SU-DHL-6 (cell line): ENCODE results near the gene ATR.

Experiments
- H2AFZ ChIP-seq: fragments of 200-600 bp; sonication (generic); 2 replicates; pipeline ENCODE4 v1.6.1; 2014; ENCODE audit warnings: low read depth, mild to moderate bottlenecking, moderate library complexity, mixed read lengths, antibody characterized with exemption, low read length; ENCODE audit not compliant: severe bottlenecking
- H3F3A ChIP-seq: fragments of 200-600 bp; shearing (Covaris generic); 2 replicates; pipeline ENCODE4 v1.6.0; 2016; ENCODE audit warnings: antibody characterized with exemption, mild to moderate bottlenecking; ENCODE audit not compliant: insufficient read depth
- H3K27ac ChIP-seq: fragments of 200-600 bp; sonication (generic); 2 replicates; pipeline ENCODE4 v1.5.1; 2016; ENCODE audit warnings: low read depth, mild to moderate bottlenecking, low read length, moderate library complexity, mixed read lengths
- H3K27me3 ChIP-seq: fragments of 200-600 bp; sonication (generic), shearing (Covaris generic); 2 replicates; pipeline ENCODE4 v1.6.0; 2014; ENCODE audit warnings: mild to moderate bottlenecking, low read length
- H3K36me3 ChIP-seq: fragments of 200-600 bp; sonication (generic); 2 replicates; pipeline ENCODE4 v1.6.1; 2014; ENCODE audit warnings: mild to moderate bottlenecking, low read length, mixed read lengths
- H3K4me2 ChIP-seq: fragments of 300-600, 200-600 bp; shearing (Covaris generic), sonication (generic); 2 replicates; pipeline ENCODE4 v1.6.0; 2014; ENCODE audit warnings: low read length, low read depth, mild to moderate bottlenecking; ENCODE audit not compliant: poor library complexity, severe bottlenecking
- H3K4me3 ChIP-seq: fragments of 200-600 bp; sonication (generic); 2 replicates; pipeline ENCODE4 v1.5.1; 2014; ENCODE audit warnings: antibody characterized with exemption, low read length, mild to moderate bottlenecking, mixed read lengths; ENCODE audit not compliant: insufficient read depth, poor library complexity, severe bottlenecking
- H3K79me2 ChIP-seq: fragments of 200-600 bp; sonication (generic); 2 replicates; pipeline ENCODE4 v1.6.1; 2014; ENCODE audit warnings: mild to moderate bottlenecking, low read length, moderate library complexity; ENCODE audit not compliant: insufficient read depth
- H3K9ac ChIP-seq: fragments of 200-600 bp; sonication (generic); 2 replicates; pipeline ENCODE4 v1.7.0; 2014; ENCODE audit warnings: mild to moderate bottlenecking, low read length
- H3K9me2 ChIP-seq: fragments of 200-600 bp; sonication (generic); replicated peaks from 2 replicates; pipeline ENCODE4 v1.6.1; 2014; ENCODE audit warnings: low read length; ENCODE audit not compliant: insufficient read depth
- H3K9me3 ChIP-seq: fragments of 200-600 bp; sonication (generic); 2 replicates; pipeline ENCODE4 v1.6.1; 2014; ENCODE audit warnings: low read length, mixed read lengths; ENCODE audit not compliant: insufficient read depth
- H4K20me1 ChIP-seq: fragments of 200-600 bp; sonication (generic); 2 replicates; pipeline ENCODE4 v1.6.1; 2014; ENCODE audit warnings: low read depth, mild to moderate bottlenecking, antibody characterized with exemption, low read length, moderate library complexity, mixed read lengths
- CTCF ChIP-seq: fragments of 200-600 bp; sonication (generic); IDR thresholded peaks from one replicate; pipeline ENCODE4 v1.5.1; 2017; ENCODE audit warnings: antibody characterized with exemption, mild to moderate bottlenecking, low read length, moderate library complexity; ENCODE audit not compliant: insufficient read depth, poor library complexity, severe bottlenecking
- EZH2phosphoT487 ChIP-seq: fragments of 200-600 bp; sonication (generic), shearing (Covaris generic); conservative IDR thresholded peaks from 2 replicates; pipeline ENCODE4 v1.6.1; 2018; ENCODE audit warnings: mild to moderate bottlenecking, antibody characterized with exemption, low read length, moderate library complexity, mixed read lengths

The ATR gene

GRCh38 chr3:142468456-142468855 is 110.1 kb downstream of the ATR start:
- H3K27me3 ChIP-seq = no peaks in the 10 kb centered on the region
- no peak overlapping the region for H3K27ac ChIP-seq
- H3K79me2 ChIP-seq = no peaks in the 10 kb centered on the region
- peaks cover 4% of the 10 kb centered on the region; the same call in 1 of the 2 replicates for H3F3A ChIP-seq
- H3K4me2 ChIP-seq = no peak overlapping the region
- H3K9me3 ChIP-seq = no peaks in the 10 kb centered on the region
- no peaks in the 10 kb centered on the region for H3K9me2 ChIP-seq
- no peak overlapping the region for H3K9ac ChIP-seq
- TF ChIP-seq CTCF (no peak), EZH2phosphoT487 (no peak)
- H2AFZ ChIP-seq = no peak overlapping the region
- H4K20me1 ChIP-seq = no peaks in the 10 kb centered on the region
- H3K4me3 ChIP-seq = no peak overlapping the region
- peaks cover 22% of the 10 kb centered on the region; the same call in 1 of the 2 replicates for H3K36me3 ChIP-seq

GRCh38 chr3:142467768-142468167 is 110.8 kb downstream of the ATR start:
- H3K9me3 ChIP-seq = no peaks in the 10 kb centered on the region
- H2AFZ ChIP-seq = no peak overlapping the region
- H3F3A ChIP-seq = peaks cover 4% of the 10 kb centered on the region; the same call in 1 of the 2 replicates
- H3K27ac ChIP-seq = no peak overlapping the region
- H3K36me3 ChIP-seq = peaks cover 22% of the 10 kb centered on the region; the same call in 1 of the 2 replicates
- H3K4me2 ChIP-seq = no peak overlapping the region
- no peaks in the 10 kb centered on the region for H3K79me2 ChIP-seq
- no peaks in the 10 kb centered on the region for H4K20me1 ChIP-seq
- no peaks in the 10 kb centered on the region for H3K9me2 ChIP-seq
- H3K9ac ChIP-seq = no peak overlapping the region
- H3K4me3 ChIP-seq = no peak overlapping the region
- TF ChIP-seq EZH2phosphoT487 (no peak), CTCF (no peak)
- no peaks in the 10 kb centered on the region for H3K27me3 ChIP-seq

- Histone ChIP-seq H3F3A (no peaks in the 10 kb centered on the region), H3K9me2 (no peaks in the 10 kb centered on the region), H3K27me3 (no peaks in the 10 kb centered on the region), H2AFZ (no peak overlapping the region), H3K4me3 (no peak overlapping the region), H3K9ac (no peak overlapping the region), H3K36me3 (peaks cover 50% of the 10 kb centered on the region; the same call in 1 of the 2 replicates), H3K9me3 (no peaks in the 10 kb centered on the region), H3K27ac (no peak overlapping the region), H3K4me2 (no peak overlapping the region), H3K79me2 (no peaks in the 10 kb centered on the region), H4K20me1 (no peaks in the 10 kb centered on the region)
- TF ChIP-seq CTCF (no peak), EZH2phosphoT487 (no peak)
Observed at GRCh38 chr3:142460689-142461088, 117.8 kb downstream of the ATR start.

GRCh38 chr3:142459929-142460328 is 118.6 kb downstream of the ATR start:
- Histone ChIP-seq H3K4me3 (no peak overlapping the region), H3K27ac (no peak overlapping the region), H3K9ac (no peak overlapping the region), H4K20me1 (no peaks in the 10 kb centered on the region), H3K36me3 (peaks cover 50% of the 10 kb centered on the region; the same call in 1 of the 2 replicates), H3K9me2 (no peaks in the 10 kb centered on the region), H3K27me3 (no peaks in the 10 kb centered on the region), H3K9me3 (no peaks in the 10 kb centered on the region), H3K4me2 (no peak overlapping the region), H3K79me2 (no peaks in the 10 kb centered on the region), H2AFZ (no peak overlapping the region), H3F3A (no peaks in the 10 kb centered on the region)
- TF ChIP-seq EZH2phosphoT487 = no peak
- no peak for TF ChIP-seq CTCF
